GM21717 (cell line): ENCODE measurements around the gene TBXAS1.

Experiments
- ATAC-seq: cut with Tn5 transposase; IDR thresholded peaks from one replicate; pipeline ENCODE4 v1.9.1; 2021; ENCODE audit warnings: mild to moderate bottlenecking, moderate library complexity; ENCODE audit not compliant: unreplicated experiment

The TBXAS1 gene

GRCh38 chr7:140039896-140040295 lies 210.8 kb downstream of the TBXAS1 start:
- ATAC-seq: no peak

DNA sequence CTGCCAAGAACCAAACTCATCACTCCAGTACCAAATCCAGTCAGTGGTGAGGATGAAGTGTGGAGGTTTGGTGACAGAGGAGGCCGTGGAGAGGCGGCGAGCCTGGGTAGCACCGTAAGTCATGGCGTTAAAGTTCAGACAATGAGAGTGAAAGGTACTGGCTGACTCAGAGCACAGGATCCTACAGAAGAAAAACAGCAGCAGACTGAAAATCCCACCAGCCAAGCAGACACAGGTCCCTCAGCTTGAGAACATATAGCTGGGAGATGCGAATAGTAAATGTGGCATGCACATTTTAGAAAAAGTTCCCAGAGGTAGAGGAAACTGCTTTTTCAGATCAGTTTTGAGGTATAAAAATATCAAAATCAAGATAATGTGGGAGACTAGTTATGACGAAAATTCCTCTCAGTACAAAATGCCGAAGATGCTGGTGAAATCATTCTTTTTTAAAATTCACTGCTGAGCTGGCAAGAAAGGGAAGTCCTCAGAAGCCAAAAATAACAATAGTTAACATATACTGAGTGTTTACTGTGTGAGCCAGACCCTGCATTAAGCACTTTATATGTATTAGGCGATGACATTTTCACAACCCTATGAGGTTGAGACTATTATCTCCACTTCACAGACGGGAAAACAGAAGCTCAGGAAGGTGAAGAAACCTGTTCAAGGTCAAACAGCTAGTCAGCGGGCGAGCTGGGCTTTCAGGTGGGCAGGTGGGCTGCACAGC lies 212.8 kb downstream of the TBXAS1 start:
- ATAC-seq: no peak

DNA sequence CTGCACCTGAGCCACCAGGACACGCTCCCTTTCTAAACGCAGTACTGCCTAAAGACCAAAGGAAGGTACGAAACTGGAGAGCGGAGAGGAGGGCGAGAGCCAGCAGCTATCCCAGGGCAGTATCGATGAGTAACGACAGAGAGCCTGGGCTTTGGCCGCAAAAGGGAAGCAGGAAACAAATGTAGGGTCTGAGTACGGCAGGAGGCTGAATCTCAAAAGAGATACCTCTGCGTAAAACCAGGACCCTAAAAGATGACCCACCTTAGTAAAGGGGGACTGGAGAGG lies 213.3 kb downstream of the TBXAS1 start:
- ATAC-seq: no peak

DNA sequence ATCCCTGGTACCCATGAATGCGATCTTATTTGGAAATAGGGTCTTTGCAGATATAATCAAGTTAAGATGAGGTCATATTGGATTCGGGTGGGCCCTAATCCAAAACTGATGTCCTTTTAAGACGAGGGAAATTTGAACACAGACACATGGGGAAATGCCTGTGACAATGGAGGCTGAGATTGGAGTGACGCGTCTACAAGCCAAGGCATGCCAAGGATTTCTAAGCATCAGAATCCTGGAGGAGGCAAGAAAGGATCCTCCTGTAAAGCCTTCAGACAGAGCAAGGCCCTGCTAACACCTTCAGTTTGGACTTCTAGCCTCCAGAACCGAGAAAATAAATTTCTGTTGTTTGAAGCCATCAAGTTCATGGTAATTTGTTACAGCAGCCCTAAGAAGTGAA lies 215.2 kb downstream of the TBXAS1 start:
- ATAC-seq: no peak

GRCh38 chr7:140045697-140046096 lies 216.6 kb downstream of the TBXAS1 start:
- no peak for ATAC-seq

DNA sequence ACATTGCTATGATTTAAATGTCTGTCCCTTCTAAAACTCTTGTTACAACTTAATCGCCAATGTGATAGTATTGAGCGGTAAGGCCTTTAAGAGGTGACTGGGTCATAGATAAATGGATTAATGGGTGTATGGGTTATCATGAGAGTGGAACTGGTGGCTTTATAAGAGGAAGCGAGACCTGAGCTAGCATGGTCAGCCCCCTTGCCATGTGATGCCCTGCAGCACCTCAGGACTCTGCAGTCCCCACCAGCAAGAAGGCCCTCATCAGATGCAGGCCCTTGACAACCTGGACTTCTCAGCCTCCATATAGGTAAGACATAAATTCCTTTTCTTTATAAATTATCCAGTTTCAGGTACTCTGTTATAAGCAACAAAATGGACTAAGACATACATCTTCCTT lies 218.1 kb downstream of the TBXAS1 start:
- no peak for ATAC-seq

DNA sequence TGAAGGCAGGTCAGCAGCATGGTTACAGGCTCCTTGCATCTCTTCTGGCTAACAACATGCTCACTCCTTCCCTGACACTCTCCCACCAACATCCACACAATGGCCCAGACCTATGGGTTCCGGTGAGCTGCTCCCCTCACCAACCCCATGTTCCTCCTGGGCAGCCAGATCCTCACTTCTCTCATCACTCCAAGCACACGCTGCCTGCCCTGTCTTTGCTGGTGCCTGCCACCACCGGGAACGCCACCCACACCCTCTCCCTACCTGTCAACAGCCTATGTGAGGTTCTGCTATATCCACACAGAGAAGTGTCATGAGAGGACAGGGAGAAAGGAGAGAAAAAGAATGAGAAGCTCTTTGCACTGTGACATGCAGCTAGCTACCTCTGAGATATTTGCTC lies 219.1 kb downstream of the TBXAS1 start:
- ATAC-seq: no peak

GRCh38 chr7:140048989-140049338 lies 219.9 kb downstream of the TBXAS1 start:
- ATAC-seq: no peak

DNA sequence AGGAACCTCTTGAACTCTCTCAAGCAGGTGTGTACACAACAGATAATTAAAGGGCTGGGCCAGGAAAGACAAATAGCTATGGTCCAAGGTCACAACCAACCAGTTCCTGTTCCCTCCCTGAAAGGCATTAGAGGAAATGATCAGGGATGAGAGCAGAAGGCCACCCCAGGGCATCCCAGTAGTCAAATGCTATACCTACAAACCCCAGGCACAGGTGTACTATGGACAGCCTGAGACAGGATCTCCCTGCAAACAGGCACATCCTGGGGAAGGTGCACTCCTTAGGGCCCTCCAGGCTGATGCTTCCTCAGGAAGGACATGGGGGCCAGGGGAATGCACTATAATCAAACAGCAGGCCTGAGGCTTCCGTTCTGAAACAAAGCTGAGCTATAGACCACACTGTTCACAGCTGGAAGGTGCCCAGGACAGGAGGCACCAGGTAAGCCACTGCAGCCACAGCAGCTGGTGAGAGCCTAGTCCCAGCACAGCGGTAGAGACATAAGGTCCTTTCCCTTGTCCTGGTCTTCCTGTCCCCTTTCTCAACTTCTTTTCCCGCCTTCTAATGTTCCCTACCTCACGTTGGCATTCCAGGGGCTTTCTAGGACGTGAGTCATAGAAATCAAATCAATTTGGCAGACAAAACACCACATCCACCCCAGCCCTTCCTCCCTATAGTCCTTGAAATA lies 220.4 kb downstream of the TBXAS1 start:
- no peak for ATAC-seq

DNA sequence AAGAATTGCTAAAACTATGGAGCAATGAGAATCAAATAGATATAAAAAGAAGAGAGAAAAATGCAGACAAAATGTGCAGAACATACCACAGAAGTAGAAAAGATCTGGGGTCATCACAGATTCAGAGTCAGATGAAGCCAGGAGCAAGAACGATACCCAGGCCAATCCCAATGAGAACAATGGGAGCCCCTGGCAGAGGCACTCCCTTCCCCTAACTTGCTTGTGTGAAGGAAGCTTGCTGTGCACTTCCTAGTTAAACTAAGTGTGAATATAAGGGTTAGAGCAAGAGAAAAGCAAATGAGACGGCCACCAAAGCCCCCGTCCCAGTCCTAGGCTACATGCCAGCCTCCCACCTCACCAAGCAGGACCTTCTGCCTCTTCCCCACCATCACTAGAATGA lies 221.0 kb downstream of the TBXAS1 start:
- no peak for ATAC-seq

DNA sequence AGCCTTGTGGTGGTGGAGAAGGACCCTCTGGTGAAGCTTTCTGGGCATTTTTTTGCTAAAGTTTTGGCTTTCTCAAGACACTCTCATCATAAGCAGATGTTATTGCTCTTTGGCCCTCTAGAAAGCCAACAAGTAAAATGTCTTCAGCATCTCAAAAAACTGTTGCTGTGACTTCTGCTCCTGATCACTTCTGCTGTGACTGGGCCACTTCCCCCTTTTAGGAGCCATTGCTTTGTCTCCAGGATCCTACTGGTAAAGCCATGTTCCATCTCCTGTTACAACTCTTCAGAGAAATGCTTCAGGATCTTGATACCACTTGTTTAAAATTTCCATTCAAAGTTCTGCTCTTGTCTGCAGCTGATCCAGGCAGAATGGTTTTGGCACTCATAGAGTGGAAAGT lies 222.8 kb downstream of the TBXAS1 start:
- no peak for ATAC-seq

- peak; percentile 88 for ATAC-seq
Observed at GRCh38 chr7:140053812-140054539, 224.9 kb downstream of the TBXAS1 start.

DNA sequence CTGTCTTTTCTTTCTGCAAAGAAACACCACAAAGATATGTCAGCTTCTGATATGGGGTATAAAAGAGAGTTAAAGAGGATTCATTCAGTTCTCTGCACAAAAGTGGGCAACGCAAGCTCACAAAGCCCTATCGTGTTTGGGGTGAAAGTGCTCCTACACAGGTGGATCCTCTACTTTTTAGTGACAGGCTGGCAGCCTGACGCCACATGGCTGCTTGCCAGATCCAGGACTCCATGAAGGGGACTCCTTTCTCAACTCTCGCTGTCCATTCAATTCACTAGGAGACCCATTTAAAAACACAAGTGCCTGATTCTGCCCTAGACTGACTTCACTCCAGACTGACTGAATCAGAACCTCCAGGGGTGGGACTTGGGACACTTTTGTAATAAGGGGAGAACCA lies 225.7 kb downstream of the TBXAS1 start:
- ATAC-seq: no peak

DNA sequence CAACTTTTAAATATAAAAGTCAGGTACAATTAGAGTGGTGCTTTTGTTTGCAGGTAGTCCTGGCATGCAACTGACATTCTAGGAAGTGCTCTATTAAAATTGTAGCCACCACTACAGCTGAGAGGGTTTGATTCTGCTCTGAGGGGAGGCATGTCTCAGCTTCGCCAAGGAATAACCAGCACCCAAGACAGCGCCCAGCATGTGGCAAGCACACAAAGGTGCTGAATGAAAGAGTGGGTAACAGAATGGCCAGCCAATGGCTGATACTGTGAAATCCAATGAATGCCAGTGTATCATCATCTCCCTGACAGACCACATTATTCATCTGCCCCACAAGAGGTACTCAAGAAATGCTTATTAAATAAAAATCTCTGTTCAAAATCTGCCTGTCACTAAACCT lies 226.8 kb downstream of the TBXAS1 start:
- no peak for ATAC-seq

DNA sequence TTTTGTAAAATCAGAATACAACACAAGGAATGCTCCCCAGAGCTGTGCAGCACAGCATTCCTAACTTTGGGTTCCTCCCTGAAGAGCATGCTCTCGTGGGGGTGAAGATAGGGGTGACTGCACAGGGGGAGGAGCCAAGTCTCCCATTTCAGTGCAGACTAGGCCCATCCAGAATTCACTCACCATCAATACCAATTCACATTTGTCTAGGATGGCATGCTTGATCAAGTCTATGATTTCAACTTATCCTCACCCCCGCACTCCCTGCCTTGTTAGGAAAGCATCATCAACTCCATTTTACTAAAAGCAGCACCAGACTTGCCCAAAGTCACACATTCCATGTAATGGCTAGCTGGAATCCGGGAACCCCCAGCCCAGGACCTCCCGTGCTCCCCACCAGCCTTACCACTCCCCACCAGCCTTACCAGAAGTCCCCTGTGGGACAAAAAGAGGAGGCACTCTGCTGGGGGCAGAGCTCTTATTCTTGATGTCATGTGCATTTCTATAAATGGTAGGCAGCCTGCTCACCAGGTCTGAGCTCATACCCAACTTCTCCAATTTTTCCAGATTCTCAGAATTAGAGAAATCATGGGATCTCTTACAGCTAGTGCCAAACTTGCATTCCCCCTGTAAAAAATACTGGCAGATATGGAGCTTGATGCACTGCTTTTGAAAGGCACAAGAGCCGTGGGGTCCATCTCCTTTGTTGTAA lies 227.5 kb downstream of the TBXAS1 start:
- no peak for ATAC-seq

DNA sequence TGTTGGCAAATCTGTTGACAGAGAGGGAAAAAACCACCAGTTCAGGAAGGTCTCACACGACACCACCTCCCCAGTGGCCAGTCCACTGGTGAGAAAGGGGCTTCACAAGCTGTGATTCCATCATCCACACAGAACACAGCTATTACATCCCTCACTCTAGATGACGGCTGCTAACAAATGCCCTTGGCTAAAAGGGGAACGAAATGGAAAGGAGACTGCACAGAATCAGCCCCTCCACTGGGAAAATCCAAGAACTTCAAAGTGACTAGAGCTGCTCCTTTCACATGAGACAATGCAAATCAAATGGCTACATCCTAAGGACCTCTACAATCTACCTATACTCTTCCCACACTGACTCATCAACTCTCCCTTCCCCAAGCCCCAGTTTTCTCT lies 228.1 kb downstream of the TBXAS1 start:
- no peak for ATAC-seq

- ATAC-seq: no peak
Observed at GRCh38 chr7:140058517-140058916, 229.5 kb downstream of the TBXAS1 start.

GRCh38 chr7:140059273-140060242 lies 230.5 kb downstream of the TBXAS1 start:
- ATAC-seq: no peak

DNA sequence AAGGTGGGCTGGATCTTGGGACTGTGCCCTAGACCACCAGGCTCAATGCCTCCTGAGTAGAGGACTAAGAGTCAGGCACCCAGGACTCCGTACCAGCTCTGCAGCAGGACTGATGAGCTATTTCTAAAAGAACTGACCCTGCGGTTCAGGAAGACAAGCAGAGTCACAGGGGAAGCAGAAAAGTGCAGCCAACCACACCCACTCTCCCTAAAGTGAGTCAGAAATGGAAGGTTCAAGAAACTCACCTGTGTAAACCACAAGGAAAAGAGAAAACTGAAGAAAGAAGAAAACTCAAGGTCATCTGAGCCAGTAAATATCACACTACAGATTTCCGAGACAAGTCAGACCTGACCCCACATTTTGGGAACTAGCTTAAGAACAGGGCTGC lies 231.2 kb downstream of the TBXAS1 start:
- ATAC-seq: no peak

GRCh38 chr7:140060788-140061606 lies 231.9 kb downstream of the TBXAS1 start:
- ATAC-seq: no peak
